Lower leg skin (tissue), 4 donors: ENCODE data around the gene SNRK. TPM values are rescaled to one million over a fixed set of nuclear protein-coding genes. Genes with fewer than 3 reads are reported as not detected.

Experiments used
- DNase-seq, 2 donors: peaks; one replicate each; pipeline ENCODE4 v3.0.0-alpha.2; 2019; ENCODE audit warnings: low spot score in 2 of 2
- H3K4me3 ChIP-seq: fragments of 200-600 bp; sonication (generic); 2 replicates; pipeline ENCODE4 v1.5.1; 2017; ENCODE audit warnings: mild to moderate bottlenecking, low read depth; ENCODE audit not compliant: poor library complexity, severe bottlenecking
- CTCF ChIP-seq, 3 donors: fragments of 450-650 bp; IDR thresholded peaks; one replicate each; pipeline ENCODE4 v1.5.1; 2016; ENCODE audit warnings: antibody characterized with exemption in 3 of 3, mild to moderate bottlenecking in 3 of 3, moderate library complexity in 2 of 3
- POLR2A ChIP-seq, 2 donors: fragments of 450-650 bp; IDR thresholded peaks; one replicate each; pipeline ENCODE4 v1.6.1; 2016 to 2017; ENCODE audit warnings: antibody characterized with exemption in 2 of 2, mild to moderate bottlenecking in 1 of 2, moderate library complexity in 1 of 2
- WGBS, 2 donors: methylation state at CpG; one replicate each; pipeline ENCODE4 v1.1.5; 2018; 5-methylcytosine and 5-hydroxymethylcytosine counted together
- intact Hi-C: fragments of 100-400 bp; cut with DNase I; formaldehyde crosslinking; loops from one replicate; pipeline ENCODE4 v1.15.0; 2023; ENCODE audit warnings: low total_unique reads
- total RNA-seq, 4 donors: library from RNA; depleted of rRNA; stranded (reverse); fragments of >200 nt; gene quantifications; one replicate each; pipeline ENCODE4 v1.1.0, GENCODE V29; 2016

The SNRK gene
- total RNA-seq, 4 donors from 2014 or later, result 59.8 to 180 (median 79.9) TPM

GRCh38 chr3:43362183-43362582, 75.8 kb downstream of the SNRK start:
- intact Hi-C loops, result loop anchor here (10.0 kb wide), 2 partner anchors 137 to 207 kb away; no protein-coding TSS in a partner anchor

GRCh38 chr3:43362961-43363360, 76.6 kb downstream of the SNRK start:
- WGBS, 2 donors, result 92 to 94% methylated on average over 5 to 6 of the region's 6 CpGs

More at GRCh38 chr3:43362183-43362582, 75.8 kb downstream of the SNRK start:
- TF ChIP-seq POLR2A (IDR thresholded peaks at IDR 0.05), result no peak
- no peak for TF ChIP-seq CTCF (IDR thresholded peaks at IDR 0.05)
- WGBS, 2 donors, result 95 to 100% methylated on average over 2 to 4 of the region's 4 CpGs
- no peak overlapping the region for H3K4me3 ChIP-seq
- no peak for DNase-seq

GRCh38 chr3:43363621-43364266, 77.4 kb downstream of the SNRK start:
- no peak for TF ChIP-seq CTCF (IDR thresholded peaks at IDR 0.05)
- no peak for TF ChIP-seq POLR2A (IDR thresholded peaks at IDR 0.05)
- DNase-seq, result no peak
- intact Hi-C loops, result loop anchor here (10.0 kb wide), 2 partner anchors 139 to 209 kb away; no protein-coding TSS in a partner anchor
- 71 to 82% methylated on average over 22 to 26 of the region's 26 CpGs for WGBS, 2 donors
- H3K4me3 ChIP-seq, result no peak overlapping the region

More at GRCh38 chr3:43362961-43363360, 76.6 kb downstream of the SNRK start:
- no peak for DNase-seq
- TF ChIP-seq CTCF (IDR thresholded peaks at IDR 0.05) (no peak), POLR2A (IDR thresholded peaks at IDR 0.05) (no peak)
- H3K4me3 ChIP-seq, result no peak overlapping the region
- intact Hi-C loops, result loop anchor here (10.0 kb wide), 2 partner anchors 138 to 208 kb away; no protein-coding TSS in a partner anchor

- WGBS, 2 donors, result 94 to 97% methylated on average over 14 of the region's 14 CpGs
- intact Hi-C loops, result loop anchor here (10.0 kb wide), 2 partner anchors 140 to 210 kb away; no protein-coding TSS in a partner anchor
- no peak for DNase-seq
- no peak overlapping the region for H3K4me3 ChIP-seq
- TF ChIP-seq CTCF (IDR thresholded peaks at IDR 0.05) (no peak), POLR2A (IDR thresholded peaks at IDR 0.05) (no peak)
Observed at GRCh38 chr3:43364494-43364893, 78.2 kb downstream of the SNRK start.

- TF ChIP-seq CTCF (IDR thresholded peaks at IDR 0.05) (no peak), POLR2A (IDR thresholded peaks at IDR 0.05) (no peak)
- 95 to 98% methylated on average over 14 of the region's 14 CpGs for WGBS, 2 donors
- DNase-seq, result no peak
- no peak overlapping the region for H3K4me3 ChIP-seq
- intact Hi-C loops, result loop anchor here (10.0 kb wide), 2 partner anchors 140 to 210 kb away; no protein-coding TSS in a partner anchor
Observed at GRCh38 chr3:43364926-43365325, 78.6 kb downstream of the SNRK start.
